Measurements from ENCODE around the gene XYLT1. TPM values are rescaled to one million over a fixed set of nuclear protein-coding genes. Genes with fewer than 3 reads are reported as not detected.

The XYLT1 gene
- total RNA-seq, 1 donor from 2014 or later = 17.6 TPM

- TF ChIP-seq CTCF (IDR thresholded peaks at IDR 0.05) = no peak
- Mint-ChIP-seq H3K9me3 (ENCODE audit: low read depth) (no peaks in the 10 kb centered on the region), H3K27me3 (ENCODE audit: low read depth) (no peaks in the 10 kb centered on the region), H3K27ac (ENCODE audit: unreplicated experiment) (no peak overlapping the region), H3K36me3 (ENCODE audit: low read depth) (no peaks in the 10 kb centered on the region), H3K4me1 (ENCODE audit: low read depth) (no peaks in the 10 kb centered on the region), H3K4me3 (ENCODE audit: unreplicated experiment) (no peak overlapping the region)
- DNase-seq (ENCODE audit: low spot score) = no peak
These were observed 315.8 kb downstream of the XYLT1 start for GRCh38 chr16:17154981-17155380.

- Mint-ChIP-seq H3K36me3 (ENCODE audit: low read depth) (no peaks in the 10 kb centered on the region), H3K9me3 (ENCODE audit: low read depth) (no peaks in the 10 kb centered on the region), H3K27ac (ENCODE audit: unreplicated experiment) (no peak overlapping the region), H3K27me3 (ENCODE audit: low read depth) (no peaks in the 10 kb centered on the region), H3K4me3 (ENCODE audit: unreplicated experiment) (no peak overlapping the region), H3K4me1 (ENCODE audit: low read depth) (no peaks in the 10 kb centered on the region)
- no peak for DNase-seq (ENCODE audit: low spot score)
- no peak for TF ChIP-seq CTCF (IDR thresholded peaks at IDR 0.05)
These were observed 318.4 kb downstream of the XYLT1 start for GRCh38 chr16:17152311-17152710.

- Mint-ChIP-seq H3K27ac (ENCODE audit: unreplicated experiment) (no peak overlapping the region), H3K9me3 (ENCODE audit: low read depth) (no peaks in the 10 kb centered on the region)
These were observed 319.4 kb downstream of the XYLT1 start for GRCh38 chr16:17151335-17151734.

GRCh38 chr16:17149904-17150483 lies 320.8 kb downstream of the XYLT1 start:
- TF ChIP-seq CTCF (IDR thresholded peaks at IDR 0.05) = no peak
- Mint-ChIP-seq H3K36me3 (ENCODE audit: low read depth) (no peaks in the 10 kb centered on the region), H3K4me1 (ENCODE audit: low read depth) (no peaks in the 10 kb centered on the region), H3K27ac (ENCODE audit: unreplicated experiment) (no peak overlapping the region), H3K9me3 (ENCODE audit: low read depth) (no peaks in the 10 kb centered on the region), H3K27me3 (ENCODE audit: low read depth) (no peaks in the 10 kb centered on the region), H3K4me3 (ENCODE audit: unreplicated experiment) (no peak overlapping the region)
- DNase-seq (ENCODE audit: low spot score) = no peak

More at GRCh38 chr16:17151335-17151734, 319.4 kb downstream of the XYLT1 start:
- H3K4me3 Mint-ChIP-seq (ENCODE audit: unreplicated experiment) = no peak overlapping the region
- no peaks in the 10 kb centered on the region for H3K4me1 Mint-ChIP-seq (ENCODE audit: low read depth)
- DNase-seq (ENCODE audit: low spot score) = no peak
- no peak for TF ChIP-seq CTCF (IDR thresholded peaks at IDR 0.05)
- no peaks in the 10 kb centered on the region for H3K27me3 Mint-ChIP-seq (ENCODE audit: low read depth)
- H3K36me3 Mint-ChIP-seq (ENCODE audit: low read depth) = no peaks in the 10 kb centered on the region

DNA sequence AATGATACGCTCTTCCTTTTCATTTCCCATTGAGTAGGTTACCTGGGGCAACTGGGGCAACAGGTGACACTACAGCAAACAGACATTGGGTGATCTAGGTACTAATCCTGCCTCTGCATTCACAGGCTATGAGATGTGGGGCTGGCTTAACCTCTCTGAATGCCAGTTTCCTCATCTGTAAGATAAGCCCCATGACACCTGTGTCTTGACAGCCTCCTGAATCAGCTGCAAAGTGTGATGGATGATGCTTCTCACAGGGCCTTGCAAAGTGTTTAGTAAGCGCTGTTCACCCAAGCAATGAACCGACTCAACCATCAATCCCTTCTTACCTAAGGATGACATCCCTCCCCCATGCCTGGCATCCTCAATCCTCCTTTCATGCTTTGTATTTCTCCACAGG lies 322.8 kb downstream of the XYLT1 start:
- no peaks in the 10 kb centered on the region for H3K36me3 Mint-ChIP-seq (ENCODE audit: low read depth)
- H3K27ac Mint-ChIP-seq (ENCODE audit: unreplicated experiment) = no peak overlapping the region
- no peaks in the 10 kb centered on the region for H3K9me3 Mint-ChIP-seq (ENCODE audit: low read depth)
- no peak overlapping the region for H3K4me3 Mint-ChIP-seq (ENCODE audit: unreplicated experiment)
- H3K27me3 Mint-ChIP-seq (ENCODE audit: low read depth) = no peaks in the 10 kb centered on the region
- DNase-seq (ENCODE audit: low spot score) = no peak
- no peak for TF ChIP-seq CTCF (IDR thresholded peaks at IDR 0.05)
- H3K4me1 Mint-ChIP-seq (ENCODE audit: low read depth) = no peaks in the 10 kb centered on the region
